Measurements from ENCODE around the gene C1QTNF4. TPM values are rescaled to one million over a fixed set of nuclear protein-coding genes. Genes with fewer than 3 reads are reported as not detected.

Gene C1QTNF4
- total RNA-seq, 1 experiment from 2014 or later: not detected

DNA sequence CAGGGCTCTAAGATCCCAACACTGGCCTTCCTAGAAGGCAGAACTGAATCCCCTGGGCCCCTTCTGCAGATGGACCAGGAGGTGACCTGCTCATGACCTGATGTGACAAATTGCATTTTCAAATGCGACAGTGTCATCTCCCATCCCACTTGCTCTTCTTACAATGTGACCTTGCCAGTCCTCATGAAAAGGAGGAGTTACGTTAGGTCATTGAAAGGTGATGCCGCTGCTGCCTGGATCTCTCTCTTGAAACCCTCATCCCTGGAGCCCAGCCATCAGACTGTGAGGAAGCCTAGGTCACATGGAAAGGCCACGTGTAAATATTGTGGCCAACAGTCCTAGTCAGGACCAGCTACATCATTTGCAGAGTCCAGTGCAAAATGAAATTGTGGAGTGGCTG is 5.7 kb upstream of the C1QTNF4 start:
- in situ Hi-C loops (cut with HindIII; ENCODE audit: low pct_unique_long_range_greater_than_20kb, low sequenced_read_pairs): no loop called here
- no peak for DNase-seq (ENCODE audit: low read depth)

- no peak for DNase-seq (ENCODE audit: low read depth)
- in situ Hi-C loops (cut with HindIII; ENCODE audit: low pct_unique_long_range_greater_than_20kb, low sequenced_read_pairs): no loop called here
Measured at GRCh38 chr11:47595967-47596366, 1.8 kb upstream of the C1QTNF4 start.

- in situ Hi-C loops (cut with HindIII; ENCODE audit: low pct_unique_long_range_greater_than_20kb, low sequenced_read_pairs): no loop called here
Measured at GRCh38 chr11:47595029-47595428, 818 bp upstream of the C1QTNF4 start.

DNA sequence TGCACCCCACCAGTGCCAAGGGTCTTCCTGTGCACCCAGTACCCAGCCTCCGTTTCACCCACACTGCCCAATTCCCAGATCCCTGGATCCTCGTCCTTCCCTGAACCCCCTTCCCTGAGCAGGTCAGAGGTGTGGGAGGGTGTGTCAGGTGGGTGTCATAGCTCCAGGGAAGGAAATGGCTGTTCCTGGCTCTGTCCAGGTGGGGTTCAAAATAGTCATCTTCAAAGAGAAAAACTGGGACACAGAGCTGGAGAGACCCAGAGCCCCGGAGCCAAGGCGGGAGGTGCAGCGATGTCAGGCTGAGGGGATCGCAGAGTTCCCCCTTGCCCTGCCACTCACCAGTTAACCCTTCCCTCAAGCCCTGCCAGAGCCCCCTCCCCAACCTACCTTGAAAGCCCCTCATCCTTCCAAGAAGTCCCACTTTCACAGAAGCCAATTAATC is 698 bp downstream of the C1QTNF4 start:
- DNase-seq (ENCODE audit: low read depth): no peak
- in situ Hi-C loops (cut with HindIII; ENCODE audit: low pct_unique_long_range_greater_than_20kb, low sequenced_read_pairs): no loop called here

More at GRCh38 chr11:47595029-47595428, 818 bp upstream of the C1QTNF4 start:
- no peak for DNase-seq (ENCODE audit: low read depth)

DNA sequence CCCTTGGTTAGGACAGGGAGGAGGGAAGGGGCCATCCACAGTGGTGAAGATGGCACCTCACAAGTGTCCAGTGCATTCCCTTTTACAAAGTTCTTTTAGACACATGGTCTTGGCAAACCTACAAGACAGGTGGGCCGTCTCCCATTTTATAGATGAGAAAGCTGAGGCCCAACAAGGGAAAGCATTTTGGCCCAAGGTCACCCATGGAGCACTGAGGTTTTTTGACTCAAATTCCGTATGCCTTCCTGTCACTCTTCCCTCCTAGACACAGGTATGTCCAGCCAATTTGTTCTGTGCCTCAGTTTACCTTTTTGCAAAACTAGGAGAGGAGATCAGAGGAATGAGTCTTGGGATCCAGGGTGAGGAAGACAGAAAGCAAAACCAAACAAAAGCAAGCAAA is 1.2 kb downstream of the C1QTNF4 start:
- no peak for DNase-seq (ENCODE audit: low read depth)
- in situ Hi-C loops (cut with HindIII; ENCODE audit: low pct_unique_long_range_greater_than_20kb, low sequenced_read_pairs): no loop called here

DNA sequence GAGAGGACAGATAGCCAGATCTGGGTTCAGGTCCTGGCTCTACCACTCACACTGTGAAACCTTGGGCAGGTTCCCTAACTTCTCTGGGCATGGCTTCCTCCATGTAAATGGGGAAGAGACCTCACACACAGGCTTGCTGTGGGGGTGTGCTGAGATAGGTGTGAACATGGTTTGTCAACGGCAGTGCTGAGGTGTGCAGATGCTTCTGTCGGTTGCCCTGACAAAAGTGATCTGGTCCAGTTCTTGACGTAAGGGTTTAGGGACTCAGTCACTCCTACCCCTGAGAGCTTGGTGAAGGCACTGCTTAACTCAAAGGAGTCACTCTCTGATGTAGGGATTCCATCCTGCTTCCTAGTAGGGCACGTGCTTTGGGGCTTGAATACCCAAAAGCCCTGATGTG is 2.0 kb downstream of the C1QTNF4 start:
- no peak for DNase-seq (ENCODE audit: low read depth)
- in situ Hi-C loops (cut with HindIII; ENCODE audit: low pct_unique_long_range_greater_than_20kb, low sequenced_read_pairs): no loop called here

DNA sequence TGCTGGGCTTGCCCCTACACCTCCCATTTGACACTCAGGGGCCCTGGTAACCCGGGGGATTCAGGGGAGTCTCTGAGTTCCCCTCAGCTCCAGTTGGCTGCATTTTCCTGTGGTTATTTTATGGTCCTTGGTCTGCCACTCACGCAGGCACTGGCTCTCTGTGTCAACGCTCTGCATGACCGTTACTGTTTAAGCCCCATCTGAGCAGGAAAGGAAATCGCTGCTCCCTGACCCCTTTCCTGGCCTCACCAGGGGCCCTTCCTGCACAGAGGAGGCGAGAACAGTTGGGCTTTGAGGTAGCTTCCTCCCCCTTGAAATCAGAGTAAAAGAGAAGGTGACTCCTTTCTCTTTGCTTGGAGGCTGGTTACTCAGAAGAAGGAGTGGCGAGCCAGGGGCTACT is 2.4 kb downstream of the C1QTNF4 start:
- in situ Hi-C loops (cut with HindIII; ENCODE audit: low pct_unique_long_range_greater_than_20kb, low sequenced_read_pairs): no loop called here
- no peak for DNase-seq (ENCODE audit: low read depth)

- in situ Hi-C loops (cut with HindIII; ENCODE audit: low pct_unique_long_range_greater_than_20kb, low sequenced_read_pairs): no loop called here
- no peak for DNase-seq (ENCODE audit: low read depth)
Measured at GRCh38 chr11:47589977-47590861, 4.0 kb downstream of the C1QTNF4 start.

DNA sequence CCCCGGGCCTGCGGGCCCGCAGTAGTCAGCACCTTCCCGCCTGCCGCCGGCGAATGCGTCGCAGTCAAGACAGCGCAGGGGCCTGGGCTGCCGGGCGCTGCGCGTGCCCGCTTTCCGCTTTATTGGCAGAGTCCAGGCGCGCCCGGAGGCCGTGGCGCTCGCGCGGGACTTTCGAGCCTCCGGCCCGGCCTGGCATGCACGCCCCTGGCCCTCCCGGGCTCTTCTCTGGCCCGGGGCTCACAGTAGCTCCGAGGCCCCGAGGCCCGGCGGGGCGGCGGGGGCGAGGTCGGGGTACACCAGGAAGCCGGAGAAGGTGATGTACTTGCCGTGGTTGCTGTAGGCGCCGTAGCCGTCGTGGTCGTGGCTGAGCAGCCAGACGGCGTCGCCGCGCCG is 4.6 kb downstream of the C1QTNF4 start:
- DNase-seq (ENCODE audit: low read depth): no peak
- in situ Hi-C loops (cut with HindIII; ENCODE audit: low pct_unique_long_range_greater_than_20kb, low sequenced_read_pairs): no loop called here

GRCh38 chr11:47589118-47589517 is 5.1 kb downstream of the C1QTNF4 start:
- DNase-seq (ENCODE audit: low read depth): no peak
- in situ Hi-C loops (cut with HindIII; ENCODE audit: low pct_unique_long_range_greater_than_20kb, low sequenced_read_pairs): no loop called here

DNA sequence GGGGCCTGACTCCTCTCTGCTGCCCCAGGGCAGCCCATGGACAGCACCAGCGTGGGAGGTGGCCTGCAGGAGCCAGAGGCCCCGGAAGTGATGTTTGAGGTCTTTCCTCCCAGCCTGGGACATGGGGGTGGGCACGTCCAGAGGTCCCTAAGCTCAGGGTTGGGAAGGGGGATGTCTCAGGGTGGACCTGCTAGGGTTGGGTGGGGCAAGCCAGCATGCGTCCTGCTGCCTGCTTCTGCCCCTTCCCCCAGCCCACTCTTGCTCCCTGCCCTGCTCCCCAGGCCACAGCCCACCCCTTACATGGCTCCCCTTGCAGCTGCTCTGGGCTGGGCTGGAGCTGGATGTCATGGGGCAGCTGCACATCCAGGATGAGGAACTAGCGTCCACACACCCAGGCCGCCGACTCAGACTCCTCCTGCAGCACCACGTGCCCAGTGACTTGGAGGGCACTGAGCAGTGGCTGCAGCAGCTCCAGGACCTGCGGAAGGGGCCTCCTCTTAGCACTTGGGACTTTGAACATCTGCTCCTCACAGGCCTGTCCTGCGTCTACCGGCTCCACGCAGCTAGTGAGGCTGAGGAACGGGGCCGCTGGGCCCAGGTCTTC is 6.4 kb downstream of the C1QTNF4 start:
- in situ Hi-C loops (cut with HindIII; ENCODE audit: low pct_unique_long_range_greater_than_20kb, low sequenced_read_pairs): no loop called here
- DNase-seq (ENCODE audit: low read depth): no peak

- no peak for DNase-seq (ENCODE audit: low read depth)
- in situ Hi-C loops (cut with HindIII; ENCODE audit: low pct_unique_long_range_greater_than_20kb, low sequenced_read_pairs): no loop called here
Measured at GRCh38 chr11:47587039-47587716, 7.0 kb downstream of the C1QTNF4 start.

DNA sequence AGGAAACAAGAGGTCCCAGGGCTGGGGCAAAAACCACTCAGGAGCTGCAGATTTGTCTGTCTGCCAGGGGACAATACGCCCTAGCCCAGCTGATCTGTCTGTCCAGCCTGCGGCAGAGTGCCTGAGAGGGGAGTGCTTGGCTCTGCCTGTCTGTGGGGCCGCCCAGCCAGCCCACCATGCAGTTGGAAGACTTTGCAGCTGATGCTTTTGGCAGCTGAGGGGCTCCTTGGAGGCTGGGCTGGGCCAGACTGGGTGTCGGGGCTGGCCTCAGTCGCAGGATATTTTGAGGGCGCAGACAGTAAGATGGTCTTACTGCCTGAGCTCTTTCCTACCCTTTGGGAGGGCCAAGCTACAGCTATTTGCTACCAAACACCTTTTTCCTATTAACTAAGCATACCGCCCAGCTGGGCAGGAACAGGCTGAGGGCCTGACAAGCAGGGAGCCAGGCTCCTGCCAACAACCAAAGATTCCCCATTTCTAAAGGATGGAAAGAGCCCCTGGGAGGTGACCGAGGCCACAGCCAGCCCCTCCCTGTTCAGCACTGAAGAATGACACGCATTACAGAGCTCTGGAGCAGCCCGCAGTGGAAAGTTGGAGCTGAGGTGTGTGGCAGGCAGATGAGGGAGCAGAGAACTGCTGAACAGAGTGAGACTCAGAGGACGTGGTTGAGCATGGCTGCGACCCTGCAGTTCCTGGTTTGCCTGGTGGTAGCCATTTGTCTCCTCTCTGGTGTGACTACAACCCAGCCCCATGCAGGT is 7.9 kb downstream of the C1QTNF4 start, which contains the start of gene FAM180B:
FAM180B (plus strand) TSS at position 581 of the 758 bp plus-strand sequence; CDS start at position 672, 91 bp downstream.
- in situ Hi-C loops (cut with HindIII; ENCODE audit: low pct_unique_long_range_greater_than_20kb, low sequenced_read_pairs): no loop called here
- no peak for DNase-seq (ENCODE audit: low read depth)

DNA sequence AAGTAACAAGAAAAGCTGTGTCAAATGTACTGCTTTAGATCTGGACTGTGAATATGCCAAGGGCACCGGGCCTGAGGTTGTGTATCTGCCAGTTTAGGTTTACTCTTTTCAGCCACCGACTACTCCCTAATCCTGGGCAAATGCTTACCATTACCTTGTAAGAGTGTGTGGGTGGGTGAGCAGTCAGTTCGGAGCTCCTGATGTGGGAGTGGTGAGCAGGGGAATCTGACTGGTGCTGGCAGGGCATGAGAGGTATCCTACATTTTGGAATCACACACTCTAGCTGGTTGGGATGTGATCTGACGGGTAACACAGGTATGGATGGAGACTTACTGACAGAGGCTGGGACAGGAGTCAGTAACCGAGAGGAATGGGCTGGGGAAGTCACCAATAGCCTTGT is 10.4 kb downstream of the C1QTNF4 start:
- in situ Hi-C loops (cut with HindIII; ENCODE audit: low pct_unique_long_range_greater_than_20kb, low sequenced_read_pairs): no loop called here

GRCh38 chr11:47578524-47579494 is 15.4 kb downstream of the C1QTNF4 start, which contains the start of the genes KBTBD4 and NDUFS3:
TSS of gene KBTBD4 (minus strand) at chr11:47578970. CDS start at chr11:47578951, 19 bp downstream.
TSS of gene NDUFS3 (plus strand) at chr11:47579074. CDS start at chr11:47579092, 18 bp downstream.
- DNase-seq (ENCODE audit: low read depth): peak; percentile 81
- in situ Hi-C loops (cut with HindIII; ENCODE audit: low pct_unique_long_range_greater_than_20kb, low sequenced_read_pairs): no loop called here

More for the DNA sequence above, 10.4 kb downstream of the C1QTNF4 start:
- no peak for DNase-seq (ENCODE audit: low read depth)

DNA sequence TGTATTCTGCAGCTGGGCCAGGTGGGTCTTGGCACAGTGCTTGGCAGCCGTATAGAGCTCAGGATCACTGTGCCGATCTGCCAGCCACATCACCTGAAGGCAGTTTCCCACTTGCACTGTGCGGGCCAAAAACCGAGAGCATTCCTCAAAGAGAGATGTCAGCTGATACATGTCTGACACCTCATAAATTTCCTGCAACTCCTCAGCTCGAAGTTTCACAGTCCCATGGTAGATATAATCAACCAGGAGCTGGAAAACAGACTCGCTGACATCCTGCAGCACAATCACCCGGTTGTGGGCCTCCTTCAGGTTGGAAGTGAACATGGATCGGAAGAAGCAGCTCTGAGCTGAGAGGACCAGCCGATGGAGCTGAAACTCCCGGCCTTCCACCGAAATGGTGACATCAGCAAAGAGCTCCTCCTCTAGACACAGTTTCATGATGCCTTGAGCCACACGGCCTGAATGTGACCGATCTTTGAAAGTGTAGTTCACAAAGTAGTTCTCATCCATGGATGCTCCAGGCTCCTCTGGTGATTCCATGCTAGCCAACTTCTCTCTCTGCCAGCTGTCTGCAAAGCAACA is 16.7 kb downstream of the C1QTNF4 start:
- in situ Hi-C loops (cut with HindIII; ENCODE audit: low pct_unique_long_range_greater_than_20kb, low sequenced_read_pairs): no loop called here
- no peak for DNase-seq (ENCODE audit: low read depth)

DNA sequence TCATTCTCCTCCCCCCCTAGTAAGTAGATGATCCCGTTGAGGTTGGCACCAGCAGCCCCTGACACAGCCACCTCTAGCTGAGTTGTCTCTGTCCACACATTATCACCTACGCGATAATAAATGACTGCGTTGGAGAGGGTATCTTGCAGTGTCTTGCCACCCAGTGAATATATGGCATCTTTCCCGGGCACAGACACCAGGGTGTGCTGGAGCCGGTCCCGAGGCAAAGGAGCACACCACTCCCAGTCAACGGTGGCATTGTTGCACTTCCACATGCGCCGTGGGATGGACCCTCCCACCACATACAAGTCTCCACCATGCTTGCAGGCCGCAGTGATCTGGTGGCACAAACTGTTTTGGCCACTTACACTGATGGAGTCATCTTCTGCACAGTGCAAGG is 20.9 kb downstream of the C1QTNF4 start:
- in situ Hi-C loops (cut with HindIII; ENCODE audit: low pct_unique_long_range_greater_than_20kb, low sequenced_read_pairs): no loop called here
- no peak for DNase-seq (ENCODE audit: low read depth)
